B cell (primary cell): ENCODE results near the gene C15orf40. TPM values are rescaled to one million over a fixed set of nuclear protein-coding genes. Genes with fewer than 3 reads are reported as not detected.

Experiments used
- ATAC-seq: fragments of 200-7000 bp; cut with Tn5 transposase; one replicate; pipeline ENCODE4 v1.10.0; 2021; ENCODE audit warnings: low read depth, mild to moderate bottlenecking, moderate number of reproducible peaks, moderate library complexity
- CTCF ChIA-PET: fragments of 350-600 bp; sonication (Branson Sonifier 250); formaldehyde crosslinking; loops from one replicate; lab custom pipeline; 2021; ENCODE audit warnings: antibody characterized with exemption, inconsistent platforms; lab: Charles Lee
- POLR2A ChIA-PET: fragments of 350-600 bp; sonication (Branson Sonifier 250); formaldehyde crosslinking; loops from one replicate; lab custom pipeline; 2021; ENCODE audit warnings: antibody characterized with exemption; lab: Charles Lee
- DNase-seq: peaks from one replicate; pipeline ENCODE4 v3.0.0; 2013
- H2AFZ ChIP-seq: 2 replicates; pipeline ENCODE4 v1.6.1; 2012; ENCODE audit warnings: mild to moderate bottlenecking, low read depth, low read length; ENCODE audit not compliant: insufficient read depth, poor library complexity, severe bottlenecking
- H3K27ac ChIP-seq, 2 donors: 1 replicate in 1 of 2; 2 replicates in 1 of 2; pipeline ENCODE4 v1.5.1; 2012 to 2013; ENCODE audit warnings: low read length in 2 of 2, mild to moderate bottlenecking in 2 of 2, moderate library complexity in 1 of 2
- H3K27me3 ChIP-seq, 4 experiments: fragments of 200-600 bp in 1 of 4; sonication (generic) in 1 of 4; replicated peaks in 1 of 4; 1 replicate in 2 of 4; 2 replicates in 2 of 4; pipeline versions ENCODE4 v1.6.1 to v1.7.0; 2013 to 2016; ENCODE audit warnings: low read length in 3 of 4, mild to moderate bottlenecking in 2 of 4, mixed read lengths in 1 of 4, moderate library complexity in 1 of 4; ENCODE audit not compliant: insufficient read depth in 4 of 4, control insufficient read depth in 3 of 4; ENCODE audit errors: control extremely low read depth in 1 of 4
- H3K36me3 ChIP-seq, 2 experiments: replicated peaks in 1 of 2; 1 replicate in 1 of 2; 2 replicates in 1 of 2; pipeline versions ENCODE4 v1.6.1 to v1.7.1; 2013; ENCODE audit warnings: low read length in 1 of 2; ENCODE audit not compliant: insufficient read depth in 2 of 2, control insufficient read depth in 1 of 2; ENCODE audit errors: control extremely low read depth in 1 of 2, extremely low read depth in 1 of 2
- H3K4me1 ChIP-seq, 2 donors: fragments of 200-600 bp in 1 of 2; sonication (generic) in 1 of 2; 1 replicate in 1 of 2; 2 replicates in 1 of 2; pipeline versions ENCODE4 v1.5.1 to v1.6.1; 2013 to 2017; ENCODE audit warnings: low read length in 2 of 2; ENCODE audit not compliant: control insufficient read depth in 2 of 2, insufficient read depth in 2 of 2
- H3K4me2 ChIP-seq: replicated peaks from 2 replicates; pipeline ENCODE3; 2012; ENCODE audit warnings: mild to moderate bottlenecking, low read depth, low read length; ENCODE audit not compliant: poor library complexity, severe bottlenecking
- H3K4me3 ChIP-seq, 5 experiments: fragments of 200-600 bp in 1 of 5; sonication (generic) in 1 of 5; 1 replicate in 3 of 5; 2 replicates in 2 of 5; pipeline versions ENCODE4 v1.5.1 to v1.7.0; 2011 to 2016; ENCODE audit warnings: low read length in 4 of 5, mild to moderate bottlenecking in 4 of 5, low read depth in 2 of 5, control low read depth in 1 of 5, moderate library complexity in 1 of 5; ENCODE audit not compliant: insufficient read depth in 1 of 5; ENCODE audit errors: control extremely low read depth in 1 of 5, extremely low read depth in 1 of 5
- H3K79me2 ChIP-seq: fragments of 200-600 bp; sonication (generic); one replicate; pipeline ENCODE4 v1.6.0; 2016; ENCODE audit warnings: low read length; ENCODE audit not compliant: control insufficient read depth, insufficient read depth
- H3K9ac ChIP-seq: fragments of 200-600 bp; sonication (generic); 2 replicates; pipeline ENCODE4 v1.6.1; 2017; ENCODE audit warnings: mild to moderate bottlenecking, low read length, moderate library complexity
- H3K9me3 ChIP-seq, 3 donors: one replicate each; pipeline versions ENCODE4 v1.6.1 to v1.7.1; 2013; ENCODE audit warnings: low read length in 2 of 3; ENCODE audit not compliant: control insufficient read depth in 2 of 3, insufficient read depth in 1 of 3; ENCODE audit errors: control extremely low read depth in 1 of 3
- H4K20me1 ChIP-seq: 2 replicates; pipeline ENCODE4 v1.6.0; 2012; ENCODE audit warnings: mild to moderate bottlenecking, low read length; ENCODE audit not compliant: insufficient read depth, control insufficient read depth, poor library complexity, severe bottlenecking
- H3K27ac Mint-ChIP-seq: one replicate; pipeline ENCODE4 v1.8.0; 2021; ENCODE audit warnings: mixed read lengths
- H3K27me3 Mint-ChIP-seq: one replicate; pipeline ENCODE4 v1.8.0; 2021; ENCODE audit warnings: mixed read lengths
- H3K4me1 Mint-ChIP-seq: one replicate; pipeline ENCODE4 v1.8.0; 2021; ENCODE audit warnings: mixed read lengths
- H3K4me3 Mint-ChIP-seq: one replicate; pipeline ENCODE4 v1.8.0; 2021; ENCODE audit warnings: mixed read lengths
- H3K9me3 Mint-ChIP-seq: one replicate; pipeline ENCODE4 v1.8.0; 2022; ENCODE audit warnings: mixed read lengths; ENCODE audit not compliant: insufficient read depth
- EZH2 ChIP-seq: IDR thresholded peaks from 2 replicates; pipeline ENCODE4 v1.6.1; 2012; ENCODE audit warnings: borderline replicate concordance, low read depth, mild to moderate bottlenecking, moderate library complexity, low read length; ENCODE audit not compliant: insufficient read depth, poor library complexity, severe bottlenecking
- WGBS: methylation state at CpG from one replicate; pipeline ENCODE4 v1.1.5; 2013; ENCODE audit warnings: missing lambda C conversion rate; ENCODE audit not compliant: insufficient coverage; 5-methylcytosine and 5-hydroxymethylcytosine counted together
- intact Hi-C: fragments of 100-400 bp; cut with micrococcal nuclease; formaldehyde crosslinking; loops from one replicate; pipeline ENCODE4 v1.10.0; 2022
- polyA plus RNA-seq: library from polyadenylated mRNA; depleted of rRNA; stranded (reverse); fragments of >200 nt; gene quantifications from 2 replicates; pipeline ENCODE4 v1.2.3, GENCODE V29; 2012
- total RNA-seq, 2 donors: library from RNA; stranded (reverse); fragments of 120-200 nt in 1 of 2; gene quantifications; 1 replicate in 1 of 2; 2 replicates in 1 of 2; pipeline versions ENCODE4 v1.2.3 to v1.2.4, GENCODE V29; 2013 to 2022
- TF ChIP-seq, protein P1 (sequence below): fragments of 200-600 bp; IDR thresholded peaks from one replicate; pipeline ENCODE4 v1.8.0; 2022; ENCODE audit warnings: antibody characterized with exemption, mild to moderate bottlenecking

C15orf40 gene
- total and polyA plus RNA-seq, 2 donors (not counting 1 experiment from before 2014, with no cell fraction given): 24.0 to 40.7 TPM

DNA sequence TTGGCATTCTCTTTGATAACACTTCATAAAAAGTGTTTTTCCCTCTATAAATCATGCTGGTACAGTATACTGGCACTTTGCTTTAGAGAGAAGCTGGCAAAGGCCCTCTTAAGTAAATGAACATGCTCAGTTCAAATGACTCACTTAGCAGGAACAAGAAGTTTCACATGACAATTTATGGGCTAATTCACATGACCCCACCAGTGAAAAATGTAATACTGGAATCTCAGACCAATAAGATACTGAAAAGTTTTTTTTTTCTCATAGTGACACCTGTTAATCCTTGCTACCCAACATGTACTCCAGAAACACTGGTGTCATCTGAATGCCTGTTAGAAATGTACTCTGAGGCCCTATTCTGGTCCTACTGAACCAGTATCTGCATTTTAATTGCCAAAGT lies 41.7 kb upstream of the C15orf40 start:
- Histone ChIP-seq H3K4me3 (no peak overlapping the region), H3K27me3 (no peaks in the 10 kb centered on the region), H3K79me2 (peaks cover 71% of the 10 kb centered on the region), H3K4me2 (no peak overlapping the region), H2AFZ (no peak overlapping the region), H4K20me1 (peaks cover 49% of the 10 kb centered on the region), H3K27ac (no peak overlapping the region), H3K4me1 (no peaks in the 10 kb centered on the region), H3K9ac (no peak overlapping the region), H3K36me3 (peaks cover 20 to 46% of the 10 kb centered on the region in 2 experiments), H3K9me3 (no peaks in the 10 kb centered on the region)
- peaks cover 10% of the 10 kb centered on the region for H3K4me1 Mint-ChIP-seq
- no peaks in the 10 kb centered on the region for H3K9me3 Mint-ChIP-seq
- ATAC-seq (no peak), DNase-seq (no peak)
- CTCF ChIA-PET: no interaction called here
- no peaks in the 10 kb centered on the region for H3K27me3 Mint-ChIP-seq
- intact Hi-C loops: no loop called here
- H3K4me3 Mint-ChIP-seq: no peak overlapping the region
- no peak overlapping the region for H3K27ac Mint-ChIP-seq
- no peak for TF ChIP-seq EZH2
- TF ChIP-seq, protein P1, sequence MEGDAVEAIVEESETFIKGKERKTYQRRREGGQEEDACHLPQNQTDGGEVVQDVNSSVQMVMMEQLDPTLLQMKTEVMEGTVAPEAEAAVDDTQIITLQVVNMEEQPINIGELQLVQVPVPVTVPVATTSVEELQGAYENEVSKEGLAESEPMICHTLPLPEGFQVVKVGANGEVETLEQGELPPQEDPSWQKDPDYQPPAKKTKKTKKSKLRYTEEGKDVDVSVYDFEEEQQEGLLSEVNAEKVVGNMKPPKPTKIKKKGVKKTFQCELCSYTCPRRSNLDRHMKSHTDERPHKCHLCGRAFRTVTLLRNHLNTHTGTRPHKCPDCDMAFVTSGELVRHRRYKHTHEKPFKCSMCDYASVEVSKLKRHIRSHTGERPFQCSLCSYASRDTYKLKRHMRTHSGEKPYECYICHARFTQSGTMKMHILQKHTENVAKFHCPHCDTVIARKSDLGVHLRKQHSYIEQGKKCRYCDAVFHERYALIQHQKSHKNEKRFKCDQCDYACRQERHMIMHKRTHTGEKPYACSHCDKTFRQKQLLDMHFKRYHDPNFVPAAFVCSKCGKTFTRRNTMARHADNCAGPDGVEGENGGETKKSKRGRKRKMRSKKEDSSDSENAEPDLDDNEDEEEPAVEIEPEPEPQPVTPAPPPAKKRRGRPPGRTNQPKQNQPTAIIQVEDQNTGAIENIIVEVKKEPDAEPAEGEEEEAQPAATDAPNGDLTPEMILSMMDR: no peak
- POLR2A ChIA-PET: no interaction called here

DNA sequence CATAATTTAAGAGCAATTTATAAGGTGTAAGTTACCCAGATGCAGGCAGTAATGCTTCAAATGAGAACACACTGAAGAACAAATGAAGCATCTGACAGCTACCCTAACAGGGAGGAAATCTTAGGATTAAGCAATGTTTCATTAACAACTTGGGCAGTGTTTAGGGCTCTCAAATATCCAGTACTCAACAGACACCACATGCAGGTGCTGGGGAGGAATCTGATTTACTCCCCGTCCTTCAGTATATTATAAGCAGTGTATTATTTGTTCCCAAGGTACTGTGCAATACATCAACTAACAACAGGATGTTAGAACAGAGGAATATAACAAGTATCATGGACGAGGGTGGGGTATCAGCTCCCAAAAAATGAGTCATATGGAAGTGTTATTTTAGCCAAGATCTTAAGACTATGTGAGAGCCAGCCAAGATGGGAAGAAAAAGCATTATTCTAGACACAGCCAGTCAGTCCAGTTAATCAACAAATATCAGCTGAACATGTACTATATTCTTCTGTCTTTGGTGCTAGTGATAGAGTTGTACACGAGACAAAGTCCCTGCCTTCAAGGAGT lies 35.2 kb upstream of the C15orf40 start:
- Mint-ChIP-seq H3K4me1 (no peaks in the 10 kb centered on the region), H3K9me3 (no peaks in the 10 kb centered on the region), H3K27ac (no peak overlapping the region), H3K27me3 (no peaks in the 10 kb centered on the region), H3K4me3 (no peak overlapping the region)
- Histone ChIP-seq H2AFZ (no peak overlapping the region), H3K4me3 (no peak overlapping the region), H3K79me2 (peaks cover 48% of the 10 kb centered on the region), H3K27me3 (no peaks in the 10 kb centered on the region), H3K9ac (no peak overlapping the region), H3K4me1 (no peaks in the 10 kb centered on the region), H3K4me2 (no peak overlapping the region), H3K27ac (no peak overlapping the region), H3K9me3 (no peaks in the 10 kb centered on the region), H4K20me1 (peaks cover 27% of the 10 kb centered on the region), H3K36me3 (peaks cover 15 to 45% of the 10 kb centered on the region in 2 experiments)
- no CpG with 5 or more reads among the region's 3 CpGs for WGBS
- ChIA-PET CTCF (no interaction called here), POLR2A (no interaction called here)
- DNase-seq: no peak
- intact Hi-C loops: no loop called here
- TF ChIP-seq EZH2: no peak
- TF ChIP-seq, protein P1: no peak
- no peak for ATAC-seq
